ENCODE measurements around the gene MAP3K2.

The MAP3K2 gene

GRCh38 chr2:127418300-127419111 is 30.7 kb upstream of the MAP3K2 start, which contains the start of gene PROC:
Gene PROC, plus strand, starts transcription at chr2:127418427. Its CDS starts 1,516 bp downstream, at chr2:127419943.
- DNase-seq (ENCODE audit: low spot score) = no peak
- no peak for TF ChIP-seq CTCF (conservative IDR thresholded peaks at IDR 0.05; ENCODE audit: low read depth)
- H3K27ac ChIP-seq = peak within 1 kb of the TSS; percentile 89
- ChIA-PET CTCF (no interaction called here), POLR2A (ENCODE audit: low non-redundant PET) (no interaction called here)

GRCh38 chr2:127417406-127417805 is 29.6 kb upstream of the MAP3K2 start:
- DNase-seq (ENCODE audit: low spot score) = no peak
- H3K27ac ChIP-seq = peak overlapping the region; percentile 89
- CTCF ChIA-PET = no interaction called here
- POLR2A ChIA-PET (ENCODE audit: low non-redundant PET) = no interaction called here
- no peak for TF ChIP-seq CTCF (conservative IDR thresholded peaks at IDR 0.05; ENCODE audit: low read depth)

- DNase-seq (ENCODE audit: low spot score) = no peak
These were observed 28.8 kb upstream of the MAP3K2 start for GRCh38 chr2:127416506-127417001.

GRCh38 chr2:127415593-127416505 is 28.1 kb upstream of the MAP3K2 start:
- CTCF ChIA-PET = interaction anchor here (0.6 to 2.0 kb wide), 8 partner anchors 9 to 1467 kb away, joined by 3 to 8 read pairs (median 4); partner anchors contain the start of gene ERCC3
- TF ChIP-seq CTCF (conservative IDR thresholded peaks at IDR 0.05; ENCODE audit: low read depth) = peak; percentile 67
- H3K27ac ChIP-seq = peak overlapping the region; percentile 89
- POLR2A ChIA-PET (ENCODE audit: low non-redundant PET) = interaction anchor here (0.7 kb wide), 1 partner anchor 9 kb away, joined by 3 read pairs; no protein-coding TSS in a partner anchor
- peak; percentile 52 for DNase-seq (ENCODE audit: low spot score)

More at GRCh38 chr2:127416506-127417001, 28.8 kb upstream of the MAP3K2 start:
- no peak for TF ChIP-seq CTCF (conservative IDR thresholded peaks at IDR 0.05; ENCODE audit: low read depth)
- peak overlapping the region; percentile 89 for H3K27ac ChIP-seq
- ChIA-PET CTCF (interaction anchor here (1.0 to 2.0 kb wide), 3 partner anchors 15 to 1467 kb away, joined by 3 to 8 read pairs (median 5); no protein-coding TSS in a partner anchor), POLR2A (ENCODE audit: low non-redundant PET) (interaction anchor here (0.7 kb wide), 1 partner anchor 8 kb away, joined by 3 read pairs; no protein-coding TSS in a partner anchor)

- peak overlapping the region; percentile 89 for H3K27ac ChIP-seq
- TF ChIP-seq CTCF (conservative IDR thresholded peaks at IDR 0.05; ENCODE audit: low read depth) = no peak
- ChIA-PET CTCF (interaction anchor here (0.6 to 2.0 kb wide), 9 partner anchors 10 to 235 kb away, joined by 3 to 8 read pairs (median 4); partner anchors contain the start of gene ERCC3), POLR2A (ENCODE audit: low non-redundant PET) (no interaction called here)
- DNase-seq (ENCODE audit: low spot score) = no peak
These were observed 27.1 kb upstream of the MAP3K2 start for GRCh38 chr2:127414638-127415592.
